ENCODE results near the gene NDST3. TPM values are rescaled to one million over a fixed set of nuclear protein-coding genes. Genes with fewer than 3 reads are reported as not detected.

Gene NDST3
- total RNA-seq, 1 donor from 2014 or later = 5.7 TPM

GRCh38 chr4:118005883-118006282 is 28.4 kb upstream of the NDST3 start:
- no peak for TF ChIP-seq CTCF (conservative IDR thresholded peaks at IDR 0.05)
- DNase-seq (ENCODE audit: low read depth, low spot score) = no peak
- Mint-ChIP-seq H3K36me3 (ENCODE audit: low read depth) (no peaks in the 10 kb centered on the region), H3K4me3 (no peak overlapping the region), H3K27ac (ENCODE audit: unreplicated experiment) (no peak overlapping the region), H3K9me3 (no peaks in the 10 kb centered on the region), H3K27me3 (ENCODE audit: low read depth) (no peaks in the 10 kb centered on the region), H3K4me1 (no peaks in the 10 kb centered on the region)

GRCh38 chr4:118012142-118012541 is 22.1 kb upstream of the NDST3 start:
- DNase-seq (ENCODE audit: low read depth, low spot score) = no peak
- Mint-ChIP-seq H3K27ac (ENCODE audit: unreplicated experiment) (no peak overlapping the region), H3K4me3 (no peak overlapping the region), H3K4me1 (peaks cover 4% of the 10 kb centered on the region), H3K27me3 (ENCODE audit: low read depth) (no peaks in the 10 kb centered on the region), H3K9me3 (no peaks in the 10 kb centered on the region), H3K36me3 (ENCODE audit: low read depth) (no peaks in the 10 kb centered on the region)
- TF ChIP-seq CTCF (conservative IDR thresholded peaks at IDR 0.05) = peak; percentile 36

GRCh38 chr4:118014831-118015230 is 19.5 kb upstream of the NDST3 start:
- no peak overlapping the region for H3K27ac Mint-ChIP-seq (ENCODE audit: unreplicated experiment)
- H3K27me3 Mint-ChIP-seq (ENCODE audit: low read depth) = no peaks in the 10 kb centered on the region
- H3K36me3 Mint-ChIP-seq (ENCODE audit: low read depth) = no peaks in the 10 kb centered on the region
- no peaks in the 10 kb centered on the region for H3K9me3 Mint-ChIP-seq
- H3K4me3 Mint-ChIP-seq = no peak overlapping the region
- TF ChIP-seq CTCF (conservative IDR thresholded peaks at IDR 0.05) = no peak
- DNase-seq (ENCODE audit: low read depth, low spot score) = no peak
- peaks cover 19% of the 10 kb centered on the region for H3K4me1 Mint-ChIP-seq

- no peaks in the 10 kb centered on the region for H3K27me3 Mint-ChIP-seq (ENCODE audit: low read depth)
- H3K9me3 Mint-ChIP-seq = no peaks in the 10 kb centered on the region
- TF ChIP-seq CTCF (conservative IDR thresholded peaks at IDR 0.05) = no peak
- peaks cover 40% of the 10 kb centered on the region for H3K4me1 Mint-ChIP-seq
- no peaks in the 10 kb centered on the region for H3K36me3 Mint-ChIP-seq (ENCODE audit: low read depth)
- no peak overlapping the region for H3K27ac Mint-ChIP-seq (ENCODE audit: unreplicated experiment)
- peak overlapping the region; percentile 82 for H3K4me3 Mint-ChIP-seq
- DNase-seq (ENCODE audit: low read depth, low spot score) = no peak
Measured at GRCh38 chr4:118018381-118019145, 15.7 kb upstream of the NDST3 start.

GRCh38 chr4:118026806-118027205 is 7.5 kb upstream of the NDST3 start:
- no peaks in the 10 kb centered on the region for H3K27me3 Mint-ChIP-seq (ENCODE audit: low read depth)
- no peaks in the 10 kb centered on the region for H3K36me3 Mint-ChIP-seq (ENCODE audit: low read depth)
- H3K9me3 Mint-ChIP-seq = peaks cover 11% of the 10 kb centered on the region
- H3K4me3 Mint-ChIP-seq = no peak overlapping the region
- DNase-seq (ENCODE audit: low read depth, low spot score) = no peak
- H3K27ac Mint-ChIP-seq (ENCODE audit: unreplicated experiment) = no peak overlapping the region
- TF ChIP-seq CTCF (conservative IDR thresholded peaks at IDR 0.05) = no peak
- H3K4me1 Mint-ChIP-seq = peaks cover 21% of the 10 kb centered on the region

Measured in neural crest cell (in vitro differentiated cells).